Mucosa of rectum (tissue), 2 donors: ENCODE results near the gene TTLL10.
A peak's percentile ranks its signal among the peaks of the same experiment; 100 is the strongest.

ENCODE experiments used
- H3K27ac ChIP-seq, 2 donors: one replicate each; pipeline ENCODE4 v1.7.0; 2013; ENCODE audit warnings: inconsistent platforms in 2 of 2, low read depth in 2 of 2, low read length in 2 of 2
- H3K27me3 ChIP-seq, 2 donors: one replicate each; pipeline ENCODE4 v1.7.0; 2013; ENCODE audit warnings: low read length in 2 of 2; ENCODE audit not compliant: control insufficient read depth in 2 of 2, insufficient read depth in 2 of 2
- H3K36me3 ChIP-seq, 2 donors: one replicate each; pipeline ENCODE4 v1.7.0; 2013; ENCODE audit warnings: low read length in 2 of 2; ENCODE audit not compliant: control insufficient read depth in 2 of 2, insufficient read depth in 2 of 2
- H3K4me1 ChIP-seq, 2 donors: one replicate each; pipeline ENCODE4 v1.7.0; 2013; ENCODE audit warnings: low read length in 2 of 2, mild to moderate bottlenecking in 1 of 2; ENCODE audit not compliant: control insufficient read depth in 2 of 2, insufficient read depth in 2 of 2
- H3K4me3 ChIP-seq, 2 donors: one replicate each; pipeline ENCODE4 v1.7.0; 2013; ENCODE audit warnings: low read length in 2 of 2
- H3K9ac ChIP-seq, 2 donors: one replicate each; pipeline ENCODE4 v1.7.0; 2013; ENCODE audit warnings: low read length in 2 of 2, low read depth in 1 of 2, mild to moderate bottlenecking in 1 of 2
- H3K9me3 ChIP-seq, 2 donors: one replicate each; pipeline ENCODE4 v1.7.0; 2013; ENCODE audit warnings: low read length in 2 of 2; ENCODE audit not compliant: control insufficient read depth in 2 of 2
- donor health status: healthy.
- donor health status: Normal muscosa, but diverticular disease.

The TTLL10 gene

GRCh38 chr1:1164701-1165451 is 8.8 kb upstream of the TTLL10 start:
- peak overlapping the region; percentile 92 to 99 for H3K9ac ChIP-seq

GRCh38 chr1:1165485-1165884 is 8.2 kb upstream of the TTLL10 start:
- H3K27ac ChIP-seq, result peak overlapping the region; percentile 99
- no peaks in the 10 kb centered on the region for H3K36me3 ChIP-seq
- H3K4me3 ChIP-seq, result peak overlapping the region; percentile 82 to 90
- H3K9me3 ChIP-seq, result no peaks in the 10 kb centered on the region
- peaks cover 21 to 46% of the 10 kb centered on the region in 2 donors for H3K4me1 ChIP-seq
- H3K9ac ChIP-seq, result peak overlapping the region; percentile 92 to 99
- peaks cover 0 to 2% of the 10 kb centered on the region in 2 donors for H3K27me3 ChIP-seq

More at GRCh38 chr1:1164701-1165451, 8.8 kb upstream of the TTLL10 start:
- H3K27ac ChIP-seq, result peak overlapping the region; percentile 99
- peak overlapping the region; percentile 82 to 90 for H3K4me3 ChIP-seq
- H3K9me3 ChIP-seq, result no peaks in the 10 kb centered on the region
- H3K4me1 ChIP-seq, result peaks cover 27 to 49% of the 10 kb centered on the region in 2 donors
- H3K27me3 ChIP-seq, result peaks cover 0 to 2% of the 10 kb centered on the region in 2 donors
- H3K36me3 ChIP-seq, result no peaks in the 10 kb centered on the region

GRCh38 chr1:1165900-1166421 is 7.7 kb upstream of the TTLL10 start:
- H3K9ac ChIP-seq, result peak overlapping the region; percentile 92 to 99
- peak overlapping the region; percentile 99 for H3K27ac ChIP-seq
- peaks cover 0 to 2% of the 10 kb centered on the region in 2 donors for H3K27me3 ChIP-seq
- no peaks in the 10 kb centered on the region for H3K36me3 ChIP-seq
- H3K9me3 ChIP-seq, result no peaks in the 10 kb centered on the region
- H3K4me3 ChIP-seq, result peak overlapping the region; percentile 82 to 90
- H3K4me1 ChIP-seq, result peaks cover 18 to 41% of the 10 kb centered on the region in 2 donors

- Histone ChIP-seq H3K4me1 (peaks cover 12 to 32% of the 10 kb centered on the region in 2 donors), H3K9me3 (no peaks in the 10 kb centered on the region), H3K9ac (peak overlapping the region in 1 of 2 donors; percentile 99), H3K27me3 (peaks cover 0 to 2% of the 10 kb centered on the region in 2 donors), H3K4me3 (peak overlapping the region; percentile 20 to 48), H3K36me3 (no peaks in the 10 kb centered on the region), H3K27ac (peak overlapping the region; percentile 61 to 68)
Measured at GRCh38 chr1:1166642-1167397, 6.9 kb upstream of the TTLL10 start.

- Histone ChIP-seq H3K4me1 (peaks cover 12 to 28% of the 10 kb centered on the region in 2 donors), H3K27me3 (peaks cover 0 to 2% of the 10 kb centered on the region in 2 donors), H3K27ac (peak overlapping the region; percentile 61 to 68), H3K36me3 (no peaks in the 10 kb centered on the region), H3K9me3 (no peaks in the 10 kb centered on the region), H3K9ac (peak overlapping the region in 1 of 2 donors; percentile 99), H3K4me3 (peak overlapping the region in 1 of 2 donors; percentile 48)
Measured at GRCh38 chr1:1167398-1167821, 6.3 kb upstream of the TTLL10 start.

GRCh38 chr1:1167841-1168450 is 5.7 kb upstream of the TTLL10 start:
- Histone ChIP-seq H3K27me3 (peaks cover 2% of the 10 kb centered on the region in 2 donors), H3K9ac (peak overlapping the region in 1 of 2 donors; percentile 99)

GRCh38 chr1:1168451-1169411 is 4.9 kb upstream of the TTLL10 start:
- Histone ChIP-seq H3K36me3 (no peaks in the 10 kb centered on the region), H3K4me3 (no peak overlapping the region), H3K27me3 (peaks cover 2 to 7% of the 10 kb centered on the region in 2 donors), H3K27ac (peak overlapping the region; percentile 38 to 61), H3K9ac (no peak overlapping the region), H3K4me1 (peaks cover 12 to 28% of the 10 kb centered on the region in 2 donors), H3K9me3 (no peaks in the 10 kb centered on the region)

More at GRCh38 chr1:1167841-1168450, 5.7 kb upstream of the TTLL10 start:
- Histone ChIP-seq H3K4me3 (peak overlapping the region in 1 of 2 donors; percentile 48), H3K9me3 (no peaks in the 10 kb centered on the region), H3K27ac (peak overlapping the region; percentile 38 to 61), H3K36me3 (no peaks in the 10 kb centered on the region), H3K4me1 (peaks cover 12 to 28% of the 10 kb centered on the region in 2 donors)

GRCh38 chr1:1169429-1170214 is 4.1 kb upstream of the TTLL10 start:
- H3K27ac ChIP-seq, result peak overlapping the region in 1 of 2 donors; percentile 28
- no peak overlapping the region for H3K9ac ChIP-seq
- H3K27me3 ChIP-seq, result peaks cover 2 to 7% of the 10 kb centered on the region in 2 donors
- H3K4me1 ChIP-seq, result peaks cover 12 to 28% of the 10 kb centered on the region in 2 donors
- H3K36me3 ChIP-seq, result no peaks in the 10 kb centered on the region
- H3K9me3 ChIP-seq, result no peaks in the 10 kb centered on the region
- no peak overlapping the region for H3K4me3 ChIP-seq
